Measurements from ENCODE around the gene CD84. TPM values are rescaled to one million over a fixed set of nuclear protein-coding genes. Genes with fewer than 3 reads are reported as not detected.
"Not testable (repeated sequence)": the region's sequence is repeated elsewhere in the genome, so short reads cannot be mapped to it uniquely, and the experiment has no call there.

The CD84 gene
- total and polyA plus RNA-seq, 4 donors: 3.3 to 10.1 (median 5.3) TPM

DNA sequence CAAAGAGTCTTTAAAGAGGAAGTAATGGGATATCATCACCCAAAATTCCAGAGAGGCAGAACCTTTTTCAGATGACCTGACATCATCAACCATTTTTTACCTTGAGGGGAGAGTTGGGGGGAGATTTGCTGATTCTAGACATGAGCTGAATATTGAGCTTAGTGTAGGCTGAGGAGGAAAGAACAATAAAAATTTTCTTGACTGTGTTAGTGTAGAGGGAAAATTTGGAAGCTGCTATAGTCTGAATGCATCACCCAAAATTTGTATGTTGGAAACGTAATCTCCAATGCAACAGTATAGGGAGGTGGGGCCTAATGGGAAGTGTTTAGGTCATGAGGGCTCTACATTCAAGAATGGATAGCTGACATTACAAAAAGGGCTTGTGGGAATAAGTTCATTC lies 17.8 kb upstream of the CD84 start:
- H3K4me3 ChIP-seq (ENCODE audit: low read depth, low read length): no peak overlapping the region
- DNase-seq (ENCODE audit: low read depth in 4 of 6, low spot score in 6 of 6): no peak
- no peaks in the 10 kb centered on the region for H3K36me3 ChIP-seq (ENCODE audit: control insufficient read depth, insufficient read depth, low read length)
- H3K27ac ChIP-seq (ENCODE audit: low read depth, low read length): no peak overlapping the region
- no peaks in the 10 kb centered on the region for H3K4me1 ChIP-seq (ENCODE audit: control insufficient read depth, insufficient read depth, low read length)
- H3K27me3 ChIP-seq (ENCODE audit: control insufficient read depth, insufficient read depth, low read length): no peaks in the 10 kb centered on the region
- peaks cover 4% of the 10 kb centered on the region for H3K9me3 ChIP-seq (ENCODE audit: control insufficient read depth, insufficient read depth, low read length)
- 100% methylated on average over 1 of the region's 1 CpG for WGBS (ENCODE audit: insufficient coverage)

DNA sequence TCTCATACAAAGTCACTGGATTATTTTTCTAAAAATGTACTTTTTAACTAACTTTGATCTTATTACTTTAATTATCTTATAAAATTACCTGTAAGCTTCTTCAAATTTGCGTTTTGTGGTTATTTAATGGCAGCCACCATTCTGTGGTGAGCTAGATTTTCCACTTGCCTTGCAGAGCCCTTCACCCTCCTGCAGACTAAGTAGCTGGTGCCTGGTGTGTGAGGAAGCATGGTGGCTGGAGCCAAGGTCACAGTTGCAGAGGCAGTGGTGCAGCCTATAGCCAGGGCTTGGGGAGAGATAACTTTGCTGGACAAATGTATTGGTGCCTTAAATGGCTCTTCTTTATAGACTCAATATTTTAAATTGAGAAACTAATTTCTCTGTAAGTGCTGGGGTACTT lies 11.2 kb upstream of the CD84 start:
- no peak for DNase-seq (ENCODE audit: low read depth in 4 of 6, low spot score in 6 of 6)
- H3K27ac ChIP-seq (ENCODE audit: low read depth, low read length): no peak overlapping the region
- H3K4me3 ChIP-seq (ENCODE audit: low read depth, low read length): no peak overlapping the region
- no peaks in the 10 kb centered on the region for H3K9me3 ChIP-seq (ENCODE audit: control insufficient read depth, insufficient read depth, low read length)
- no peaks in the 10 kb centered on the region for H3K4me1 ChIP-seq (ENCODE audit: control insufficient read depth, insufficient read depth, low read length)
- H3K36me3 ChIP-seq (ENCODE audit: control insufficient read depth, insufficient read depth, low read length): no peaks in the 10 kb centered on the region
- H3K27me3 ChIP-seq (ENCODE audit: control insufficient read depth, insufficient read depth, low read length): no peaks in the 10 kb centered on the region
- no CpG with 5 or more reads among the region's 1 CpG for WGBS (ENCODE audit: insufficient coverage)

DNA sequence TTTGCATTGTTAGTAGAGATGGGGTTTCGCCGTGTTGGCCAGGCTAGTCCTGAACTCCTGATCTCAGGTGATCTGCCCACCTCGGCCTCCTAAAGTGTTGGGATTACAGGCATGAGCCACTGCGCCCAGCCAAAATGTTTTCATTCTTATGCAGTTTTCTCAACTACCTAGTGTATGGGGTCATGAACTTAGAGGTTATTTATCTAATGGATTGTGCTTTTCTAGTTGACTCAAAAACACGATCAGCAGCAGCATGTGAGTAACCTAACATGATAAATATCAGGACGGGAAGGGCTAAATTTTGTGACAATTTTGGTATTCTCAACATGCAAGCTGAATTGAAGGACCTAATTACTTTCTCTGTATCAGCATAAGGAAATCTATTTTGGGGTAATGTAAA lies 9.2 kb upstream of the CD84 start:
- 100% methylated on average over 3 of the region's 6 CpGs for WGBS (ENCODE audit: insufficient coverage)
- Histone ChIP-seq H3K4me1 (ENCODE audit: control insufficient read depth, insufficient read depth, low read length) (no peaks in the 10 kb centered on the region), H3K9me3 (ENCODE audit: control insufficient read depth, insufficient read depth, low read length) (no peaks in the 10 kb centered on the region), H3K36me3 (ENCODE audit: control insufficient read depth, insufficient read depth, low read length) (no peaks in the 10 kb centered on the region), H3K27ac (ENCODE audit: low read depth, low read length) (no peak overlapping the region), H3K27me3 (ENCODE audit: control insufficient read depth, insufficient read depth, low read length) (no peaks in the 10 kb centered on the region), H3K4me3 (ENCODE audit: low read depth, low read length) (no peak overlapping the region)
- DNase-seq (ENCODE audit: low read depth in 4 of 6, low spot score in 6 of 6): no peak

GRCh38 chr1:160584784-160585183 lies 5.5 kb upstream of the CD84 start:
- no peak overlapping the region for H3K4me3 ChIP-seq (ENCODE audit: low read depth, low read length)
- H3K9me3 ChIP-seq (ENCODE audit: control insufficient read depth, insufficient read depth, low read length): no peaks in the 10 kb centered on the region
- H3K4me1 ChIP-seq (ENCODE audit: control insufficient read depth, insufficient read depth, low read length): no peaks in the 10 kb centered on the region
- WGBS (ENCODE audit: insufficient coverage): no CpG with 5 or more reads among the region's 1 CpG
- no peaks in the 10 kb centered on the region for H3K36me3 ChIP-seq (ENCODE audit: control insufficient read depth, insufficient read depth, low read length)
- H3K27me3 ChIP-seq (ENCODE audit: control insufficient read depth, insufficient read depth, low read length): no peaks in the 10 kb centered on the region
- no peak for DNase-seq (ENCODE audit: low read depth in 4 of 6, low spot score in 6 of 6)
- no peak overlapping the region for H3K27ac ChIP-seq (ENCODE audit: low read depth, low read length)

GRCh38 chr1:160582976-160583375 lies 3.7 kb upstream of the CD84 start:
- WGBS (ENCODE audit: insufficient coverage): no CpG with 5 or more reads among the region's 2 CpGs
- H3K9me3 ChIP-seq (ENCODE audit: control insufficient read depth, insufficient read depth, low read length); H3K4me3 ChIP-seq (ENCODE audit: low read depth, low read length); H3K27me3 ChIP-seq (ENCODE audit: control insufficient read depth, insufficient read depth, low read length); H3K27ac ChIP-seq (ENCODE audit: low read depth, low read length); H3K4me1 ChIP-seq (ENCODE audit: control insufficient read depth, insufficient read depth, low read length); DNase-seq (ENCODE audit: low read depth in 4 of 6, low spot score in 6 of 6); H3K36me3 ChIP-seq (ENCODE audit: control insufficient read depth, insufficient read depth, low read length): not testable (repeated sequence)

DNA sequence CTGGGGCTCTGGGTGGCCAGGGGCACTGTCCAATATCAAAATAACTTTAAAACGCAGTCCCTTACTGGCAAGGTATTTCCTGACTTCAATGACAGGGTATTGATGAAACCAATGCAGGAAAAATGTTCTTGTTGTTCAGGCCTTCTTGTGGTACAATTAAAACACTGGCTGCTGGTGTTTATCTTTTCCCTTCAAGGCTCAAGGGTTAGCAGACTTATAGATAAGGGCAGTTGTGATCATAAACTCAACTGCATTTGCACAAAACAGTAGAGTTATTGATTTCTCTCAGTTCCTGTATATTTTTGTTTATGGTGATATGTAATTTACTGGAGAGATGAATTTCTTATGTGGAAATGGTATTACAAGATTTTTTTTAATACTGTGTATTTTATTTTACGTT lies 2.7 kb upstream of the CD84 start:
- no peak overlapping the region for H3K4me3 ChIP-seq (ENCODE audit: low read depth, low read length)
- H3K36me3 ChIP-seq (ENCODE audit: control insufficient read depth, insufficient read depth, low read length): no peaks in the 10 kb centered on the region
- H3K27ac ChIP-seq (ENCODE audit: low read depth, low read length): no peak overlapping the region
- no peak for DNase-seq (ENCODE audit: low read depth in 4 of 6, low spot score in 6 of 6)
- no peaks in the 10 kb centered on the region for H3K9me3 ChIP-seq (ENCODE audit: control insufficient read depth, insufficient read depth, low read length)
- H3K4me1 ChIP-seq (ENCODE audit: control insufficient read depth, insufficient read depth, low read length): no peaks in the 10 kb centered on the region
- 88% methylated on average over 1 of the region's 2 CpGs for WGBS (ENCODE audit: insufficient coverage)
- H3K27me3 ChIP-seq (ENCODE audit: control insufficient read depth, insufficient read depth, low read length): no peaks in the 10 kb centered on the region

- no peak for DNase-seq (ENCODE audit: low read depth in 4 of 6, low spot score in 6 of 6)
- no CpG with 5 or more reads among the region's 1 CpG for WGBS (ENCODE audit: insufficient coverage)
- Histone ChIP-seq H3K36me3 (ENCODE audit: control insufficient read depth, insufficient read depth, low read length) (no peaks in the 10 kb centered on the region), H3K27ac (ENCODE audit: low read depth, low read length) (no peak overlapping the region), H3K4me3 (ENCODE audit: low read depth, low read length) (no peak overlapping the region), H3K4me1 (ENCODE audit: control insufficient read depth, insufficient read depth, low read length) (no peaks in the 10 kb centered on the region), H3K9me3 (ENCODE audit: control insufficient read depth, insufficient read depth, low read length) (no peaks in the 10 kb centered on the region), H3K27me3 (ENCODE audit: control insufficient read depth, insufficient read depth, low read length) (no peaks in the 10 kb centered on the region)
Measured at GRCh38 chr1:160580221-160580812, 1.0 kb upstream of the CD84 start.

DNA sequence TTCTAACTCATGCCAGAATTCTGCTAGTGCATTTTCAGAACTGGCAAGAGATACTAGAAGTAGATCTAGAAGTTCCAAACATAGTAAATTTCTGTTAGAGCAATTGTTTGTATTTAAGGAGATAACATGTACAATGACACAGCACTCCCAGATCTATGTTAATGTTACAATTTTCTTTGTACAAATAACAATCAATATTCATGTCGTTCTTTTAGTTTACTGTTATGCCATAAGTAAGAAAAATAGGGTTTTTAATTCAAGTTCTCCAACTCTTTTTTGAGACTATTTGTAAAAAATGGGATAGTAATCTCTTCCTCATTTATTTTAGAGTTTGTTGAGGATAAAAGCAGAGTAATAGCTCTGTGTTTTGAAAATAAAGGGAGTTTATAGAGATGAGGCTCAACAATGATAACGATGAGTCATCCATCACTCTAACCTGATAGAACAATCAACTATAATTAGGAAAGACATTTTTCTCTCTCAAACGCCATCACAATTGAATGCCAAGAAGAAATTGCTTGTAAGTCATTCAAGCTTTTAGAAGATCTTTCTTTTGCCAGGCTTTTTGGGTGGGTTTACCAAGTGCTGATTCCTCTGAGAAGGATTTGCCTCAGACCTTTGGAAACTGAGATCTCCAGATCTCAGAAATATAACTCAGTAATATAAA lies 638 bp downstream of the CD84 start:
- no peak for DNase-seq (ENCODE audit: low read depth in 4 of 6, low spot score in 6 of 6)
- Histone ChIP-seq H3K36me3 (ENCODE audit: control insufficient read depth, insufficient read depth, low read length) (no peaks in the 10 kb centered on the region), H3K27me3 (ENCODE audit: control insufficient read depth, insufficient read depth, low read length) (no peaks in the 10 kb centered on the region), H3K27ac (ENCODE audit: low read depth, low read length) (no peak overlapping the region), H3K4me1 (ENCODE audit: control insufficient read depth, insufficient read depth, low read length) (no peaks in the 10 kb centered on the region), H3K4me3 (ENCODE audit: low read depth, low read length) (no peak overlapping the region), H3K9me3 (ENCODE audit: control insufficient read depth, insufficient read depth, low read length) (no peaks in the 10 kb centered on the region)
- WGBS (ENCODE audit: insufficient coverage): no CpG with 5 or more reads among the region's 3 CpGs

- Histone ChIP-seq H3K9me3 (ENCODE audit: control insufficient read depth, insufficient read depth, low read length) (no peaks in the 10 kb centered on the region), H3K4me3 (ENCODE audit: low read depth, low read length) (no peak overlapping the region), H3K27ac (ENCODE audit: low read depth, low read length) (no peak overlapping the region), H3K27me3 (ENCODE audit: control insufficient read depth, insufficient read depth, low read length) (no peaks in the 10 kb centered on the region), H3K36me3 (ENCODE audit: control insufficient read depth, insufficient read depth, low read length) (no peaks in the 10 kb centered on the region), H3K4me1 (ENCODE audit: control insufficient read depth, insufficient read depth, low read length) (no peaks in the 10 kb centered on the region)
- no peak for DNase-seq (ENCODE audit: low read depth in 4 of 6, low spot score in 6 of 6)
- WGBS (ENCODE audit: insufficient coverage): 83% methylated on average over 2 of the region's 3 CpGs
Measured at GRCh38 chr1:160578175-160578524, 1.1 kb downstream of the CD84 start.

DNA sequence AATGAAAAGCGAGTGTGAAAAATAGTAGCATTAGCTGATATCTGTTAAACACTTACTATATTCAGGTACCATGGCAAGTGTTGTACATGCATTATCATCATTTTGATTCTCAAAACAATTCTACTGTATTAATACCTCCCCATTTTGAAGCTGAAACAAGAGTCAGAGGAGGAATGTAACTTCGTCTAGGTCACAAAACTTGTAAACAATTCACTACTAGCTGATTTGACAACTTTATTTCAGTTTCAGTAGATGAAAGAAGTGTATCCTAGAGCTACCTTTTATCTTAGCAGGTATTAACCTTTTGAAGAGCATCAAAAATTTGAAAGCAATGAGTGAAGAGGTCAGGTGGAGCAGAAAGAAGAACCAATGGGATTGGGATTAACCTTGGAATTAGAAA lies 1.6 kb downstream of the CD84 start:
- no peaks in the 10 kb centered on the region for H3K36me3 ChIP-seq (ENCODE audit: control insufficient read depth, insufficient read depth, low read length)
- DNase-seq (ENCODE audit: low read depth in 4 of 6, low spot score in 6 of 6): no peak
- H3K9me3 ChIP-seq (ENCODE audit: control insufficient read depth, insufficient read depth, low read length): no peaks in the 10 kb centered on the region
- no CpG with 5 or more reads among the region's 2 CpGs for WGBS (ENCODE audit: insufficient coverage)
- no peaks in the 10 kb centered on the region for H3K27me3 ChIP-seq (ENCODE audit: control insufficient read depth, insufficient read depth, low read length)
- no peaks in the 10 kb centered on the region for H3K4me1 ChIP-seq (ENCODE audit: control insufficient read depth, insufficient read depth, low read length)
- H3K27ac ChIP-seq (ENCODE audit: low read depth, low read length): no peak overlapping the region
- no peak overlapping the region for H3K4me3 ChIP-seq (ENCODE audit: low read depth, low read length)
